GM12872 (cell line): Measurements from ENCODE around the gene ADAM15.
A peak's percentile ranks its signal among the peaks of the same experiment; 100 is the strongest.

Source experiments
- TF ChIP-seq, protein P1 (sequence below): IDR thresholded peaks from 3 replicates; pipeline ENCODE4 v1.5.1; 2011; ENCODE audit warnings: low read depth, mild to moderate bottlenecking, low read length, moderate library complexity; ENCODE audit not compliant: insufficient read depth

The ADAM15 gene

GRCh38 chr1:155061381-155062150 is 10.4 kb downstream of the ADAM15 start:
- TF ChIP-seq, protein P1, sequence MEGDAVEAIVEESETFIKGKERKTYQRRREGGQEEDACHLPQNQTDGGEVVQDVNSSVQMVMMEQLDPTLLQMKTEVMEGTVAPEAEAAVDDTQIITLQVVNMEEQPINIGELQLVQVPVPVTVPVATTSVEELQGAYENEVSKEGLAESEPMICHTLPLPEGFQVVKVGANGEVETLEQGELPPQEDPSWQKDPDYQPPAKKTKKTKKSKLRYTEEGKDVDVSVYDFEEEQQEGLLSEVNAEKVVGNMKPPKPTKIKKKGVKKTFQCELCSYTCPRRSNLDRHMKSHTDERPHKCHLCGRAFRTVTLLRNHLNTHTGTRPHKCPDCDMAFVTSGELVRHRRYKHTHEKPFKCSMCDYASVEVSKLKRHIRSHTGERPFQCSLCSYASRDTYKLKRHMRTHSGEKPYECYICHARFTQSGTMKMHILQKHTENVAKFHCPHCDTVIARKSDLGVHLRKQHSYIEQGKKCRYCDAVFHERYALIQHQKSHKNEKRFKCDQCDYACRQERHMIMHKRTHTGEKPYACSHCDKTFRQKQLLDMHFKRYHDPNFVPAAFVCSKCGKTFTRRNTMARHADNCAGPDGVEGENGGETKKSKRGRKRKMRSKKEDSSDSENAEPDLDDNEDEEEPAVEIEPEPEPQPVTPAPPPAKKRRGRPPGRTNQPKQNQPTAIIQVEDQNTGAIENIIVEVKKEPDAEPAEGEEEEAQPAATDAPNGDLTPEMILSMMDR, result peak; percentile 100

GRCh38 chr1:155062151-155062686 is 11.1 kb downstream of the ADAM15 start:
- TF ChIP-seq, protein P1, result peak; percentile 28; the same call in 2 of the 3 replicates

GRCh38 chr1:155062702-155063411 is 11.7 kb downstream of the ADAM15 start:
- TF ChIP-seq, protein P1, result peak; percentile 99

- TF ChIP-seq, protein P1, result no peak
These were observed 12.5 kb downstream of the ADAM15 start, which contains the start of gene EFNA4 for GRCh38 chr1:155063550-155064110. Gene EFNA4 (plus strand): TSS chr1:155063740. CDS start chr1:155063824, 84 bp downstream.

- TF ChIP-seq, protein P1, result no peak
These were observed 13.2 kb downstream of the ADAM15 start for GRCh38 chr1:155064111-155064831.

DNA sequence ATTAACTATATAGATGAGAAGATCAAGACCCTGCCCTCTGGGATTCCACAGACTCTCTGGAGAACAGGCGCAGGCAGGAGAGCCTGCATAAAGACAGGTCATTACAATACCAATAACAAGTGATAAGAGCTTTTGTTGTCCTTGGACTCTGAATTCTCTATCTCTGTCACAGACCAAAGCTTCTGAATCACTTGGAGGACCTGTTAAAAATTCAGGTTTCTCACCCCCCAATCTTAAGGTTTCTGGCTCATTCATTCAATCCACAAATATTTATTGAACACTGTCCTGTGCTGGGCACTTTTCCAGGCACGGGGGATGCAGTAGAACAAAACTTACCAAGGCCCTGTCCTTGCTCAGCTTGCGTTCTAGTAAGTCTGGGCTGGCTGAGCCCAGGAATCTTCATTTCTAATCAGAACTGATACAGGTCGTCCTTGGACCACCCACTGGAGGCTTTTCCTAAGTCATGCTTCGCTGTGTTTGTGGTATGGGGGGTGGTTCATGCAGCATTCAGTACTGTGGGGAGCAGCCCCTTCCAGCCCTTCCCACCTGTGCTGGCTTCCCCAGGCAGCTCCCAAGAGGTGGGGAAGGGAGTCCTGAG is 13.8 kb downstream of the ADAM15 start:
- TF ChIP-seq, protein P1, result no peak
